GM19351 (cell line): ENCODE results near the gene SLC46A2.

Experiments used
- ATAC-seq: cut with Tn5 transposase; IDR thresholded peaks from one replicate; pipeline ENCODE4 v1.9.1; 2021; ENCODE audit warnings: mild to moderate bottlenecking, moderate library complexity; ENCODE audit not compliant: unreplicated experiment

The SLC46A2 gene

GRCh38 chr9:112861155-112861554, 29.5 kb downstream of the SLC46A2 start:
- no peak for ATAC-seq

- ATAC-seq: no peak
Observed at GRCh38 chr9:112860451-112860850, 30.2 kb downstream of the SLC46A2 start.

DNA sequence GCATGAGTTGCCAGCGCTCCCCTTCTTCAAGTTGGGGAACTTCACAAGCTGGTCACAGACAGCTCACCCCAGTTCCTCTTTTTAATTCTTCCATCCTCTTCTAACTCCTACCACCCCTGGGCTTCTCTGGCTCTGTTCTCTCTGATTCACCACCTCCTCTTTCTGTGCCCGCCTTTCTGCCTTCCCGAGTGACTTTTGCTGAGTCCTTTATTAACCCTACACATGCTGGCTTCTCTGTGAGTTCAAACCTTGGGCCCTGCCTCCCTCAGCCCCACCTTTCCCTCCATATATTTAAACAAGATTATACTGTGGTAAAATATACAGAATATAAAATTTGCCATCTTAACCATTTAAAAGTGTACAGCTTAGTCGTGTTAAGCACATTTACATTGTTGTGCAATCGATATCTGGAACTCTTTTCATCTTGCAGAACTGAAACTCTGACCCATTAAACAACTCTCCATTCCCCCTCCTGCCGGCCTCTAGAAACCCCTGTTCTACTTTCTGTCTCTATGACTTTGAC, 32.0 kb downstream of the SLC46A2 start:
- ATAC-seq: peak; percentile 75

DNA sequence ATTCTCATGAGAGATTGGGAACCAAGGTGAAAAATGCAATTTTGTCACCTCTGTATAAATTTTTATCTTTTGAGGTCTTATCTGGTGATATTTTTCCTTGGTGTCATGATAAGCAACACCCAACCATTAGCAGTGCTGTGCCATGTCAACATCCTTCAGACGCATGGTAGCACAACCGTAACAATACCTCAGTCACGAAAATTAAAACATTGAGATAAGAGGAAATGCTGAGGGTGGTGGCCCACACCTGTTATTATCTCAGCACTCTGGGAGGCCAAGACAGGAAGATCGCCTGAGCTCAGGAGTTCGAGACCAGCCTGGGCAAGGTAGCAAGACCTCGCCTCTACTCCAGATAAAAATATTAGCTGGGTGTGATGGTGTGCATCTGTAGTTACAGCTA, 32.7 kb downstream of the SLC46A2 start:
- no peak for ATAC-seq

DNA sequence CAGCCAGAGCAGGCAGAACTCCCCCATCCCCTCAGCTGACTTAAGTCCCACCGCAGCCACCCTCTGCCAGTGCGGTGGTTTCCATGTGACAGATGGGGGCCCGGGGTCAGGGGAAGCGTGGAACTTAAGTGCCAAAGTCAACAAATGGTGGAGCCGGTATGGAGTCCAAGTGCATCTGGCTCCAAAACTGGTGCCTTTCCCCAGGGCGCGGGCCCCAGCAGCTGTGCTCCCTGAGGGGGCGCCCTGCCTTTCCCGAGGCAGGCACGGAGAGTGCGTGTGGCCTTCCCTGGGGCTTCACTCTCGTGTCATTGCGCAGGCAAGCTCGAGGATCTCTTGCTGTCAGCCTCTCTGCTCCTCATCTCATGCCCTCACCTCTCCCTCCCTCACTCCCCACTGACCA, 33.8 kb downstream of the SLC46A2 start:
- ATAC-seq: no peak

DNA sequence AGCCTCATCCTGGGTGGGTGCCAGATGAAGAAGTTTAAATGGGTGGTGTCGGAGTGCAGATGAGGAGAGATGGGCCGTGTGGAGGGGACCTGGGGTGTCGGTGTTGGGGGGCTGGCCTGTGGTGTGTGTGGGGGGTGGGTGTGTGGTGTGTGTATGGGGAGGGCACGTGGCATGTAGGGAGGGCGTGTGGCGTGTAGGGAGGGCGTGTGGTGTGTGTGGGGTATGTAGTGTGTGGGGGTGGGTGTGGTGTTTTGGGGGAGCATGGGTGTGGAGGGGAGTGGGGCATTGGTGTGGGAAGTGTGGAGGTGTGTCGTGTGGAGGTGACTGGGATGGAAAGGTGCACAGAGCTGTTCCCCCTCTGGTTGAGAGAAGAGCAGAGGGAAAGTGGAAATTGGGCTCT, 34.5 kb downstream of the SLC46A2 start:
- ATAC-seq: no peak

DNA sequence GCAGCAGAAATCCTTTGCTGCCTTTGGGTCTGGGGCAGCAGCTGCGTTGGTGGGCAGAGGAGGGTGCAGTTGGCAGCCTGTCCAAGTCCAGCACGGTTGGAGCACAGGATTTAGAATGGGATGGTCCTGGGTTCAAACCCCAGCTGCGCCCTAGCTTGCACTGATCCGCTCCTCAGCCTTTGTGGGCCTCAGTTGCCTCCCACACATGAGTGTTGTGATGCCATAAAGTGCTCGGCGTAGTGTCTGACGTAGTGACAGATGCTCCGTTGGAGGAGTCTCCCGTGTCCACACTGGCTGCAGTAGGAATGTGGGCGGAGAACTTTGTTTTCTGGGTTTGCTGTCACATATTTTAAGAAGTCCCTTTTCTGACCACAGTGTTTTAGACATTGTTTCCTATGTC, 36.0 kb downstream of the SLC46A2 start:
- ATAC-seq: no peak

- no peak for ATAC-seq
Observed at GRCh38 chr9:112853882-112854585, 36.6 kb downstream of the SLC46A2 start.

GRCh38 chr9:112852741-112853504, 37.8 kb downstream of the SLC46A2 start:
- ATAC-seq: no peak

DNA sequence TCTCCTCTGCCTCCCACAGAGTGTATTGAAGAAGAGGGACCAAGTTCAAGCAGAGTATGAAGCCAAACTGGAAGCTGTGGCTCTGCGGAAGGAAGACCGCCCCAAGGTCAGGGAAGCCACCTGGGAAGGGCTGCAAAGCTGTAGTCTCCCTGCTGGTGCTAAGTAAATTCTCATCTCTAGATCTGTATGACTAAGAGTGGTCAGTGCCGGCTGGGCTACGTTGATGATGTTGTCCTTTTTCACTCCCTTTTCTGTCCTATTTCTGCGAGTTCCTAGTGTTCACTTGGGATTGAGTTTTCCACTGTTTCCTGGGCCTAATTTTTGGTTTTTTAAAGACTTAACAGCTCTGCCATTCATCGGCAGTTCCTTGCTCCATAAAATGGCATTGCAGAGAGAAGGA, 39.8 kb downstream of the SLC46A2 start:
- no peak for ATAC-seq

- ATAC-seq: no peak
Observed at GRCh38 chr9:112849363-112849922, 41.2 kb downstream of the SLC46A2 start.

DNA sequence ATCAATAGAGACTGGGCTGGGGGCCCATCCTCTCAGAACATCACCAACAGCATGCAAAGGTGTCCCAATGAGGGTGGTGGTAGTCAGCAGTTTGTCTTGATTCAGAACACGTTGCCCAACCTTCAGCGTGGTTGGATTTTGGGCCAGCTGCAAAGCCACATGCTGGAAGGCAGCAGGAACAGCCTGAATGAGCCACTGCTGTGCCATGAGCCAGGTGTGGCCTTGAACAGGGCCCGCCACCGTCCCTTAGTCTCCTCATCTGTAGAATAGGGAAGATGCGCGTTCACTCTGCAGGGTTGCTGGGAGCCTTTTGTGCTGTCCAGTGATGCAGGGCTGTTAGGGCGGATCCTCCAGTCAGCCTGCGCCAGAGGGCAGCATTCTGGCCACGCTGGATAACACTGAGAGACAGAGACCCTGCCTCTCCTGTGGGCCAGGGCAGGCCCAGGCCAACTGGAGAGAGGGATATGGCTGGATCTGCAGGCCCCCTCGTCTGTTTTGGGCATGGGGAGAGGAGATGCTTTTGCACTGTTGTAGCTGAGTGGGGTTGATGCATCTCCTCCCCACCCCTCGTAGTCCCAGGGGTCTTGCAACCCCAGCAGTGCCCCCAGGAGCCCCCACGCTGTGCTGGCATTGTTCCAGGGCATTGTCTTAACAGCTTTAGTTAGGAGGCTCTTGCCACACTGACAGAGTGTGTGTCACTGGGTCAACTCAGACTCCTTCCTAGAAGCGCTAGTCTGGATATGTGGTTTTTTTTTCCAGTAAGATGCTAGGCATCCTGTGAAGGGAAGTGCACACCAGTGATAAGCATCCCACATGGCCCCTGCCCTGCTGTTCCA, 42.1 kb downstream of the SLC46A2 start:
- no peak for ATAC-seq

GRCh38 chr9:112846528-112847488, 43.9 kb downstream of the SLC46A2 start:
- no peak for ATAC-seq

GRCh38 chr9:112844771-112845542, 45.7 kb downstream of the SLC46A2 start:
- ATAC-seq: peak; percentile 91

GRCh38 chr9:112842555-112842954, 48.1 kb downstream of the SLC46A2 start:
- no peak for ATAC-seq

DNA sequence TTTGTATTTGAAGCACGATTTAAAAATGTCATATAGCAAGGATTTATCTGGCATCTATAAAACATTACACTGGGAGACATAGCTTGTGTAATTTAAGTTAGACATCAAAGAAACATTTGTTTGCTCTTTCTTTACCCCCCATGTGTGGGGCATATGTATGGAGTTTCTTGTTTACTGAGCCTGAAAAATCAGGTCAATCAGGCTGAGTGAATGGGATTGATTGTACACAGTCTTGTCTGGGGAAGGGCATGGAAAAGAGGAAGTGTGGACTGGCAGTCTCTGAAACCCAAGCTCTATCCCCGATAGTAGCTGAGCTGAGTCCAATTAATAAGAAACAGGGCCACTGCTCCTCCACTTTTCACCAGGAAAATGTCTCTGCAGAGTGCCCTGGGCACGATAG, 49.4 kb downstream of the SLC46A2 start:
- no peak for ATAC-seq

DNA sequence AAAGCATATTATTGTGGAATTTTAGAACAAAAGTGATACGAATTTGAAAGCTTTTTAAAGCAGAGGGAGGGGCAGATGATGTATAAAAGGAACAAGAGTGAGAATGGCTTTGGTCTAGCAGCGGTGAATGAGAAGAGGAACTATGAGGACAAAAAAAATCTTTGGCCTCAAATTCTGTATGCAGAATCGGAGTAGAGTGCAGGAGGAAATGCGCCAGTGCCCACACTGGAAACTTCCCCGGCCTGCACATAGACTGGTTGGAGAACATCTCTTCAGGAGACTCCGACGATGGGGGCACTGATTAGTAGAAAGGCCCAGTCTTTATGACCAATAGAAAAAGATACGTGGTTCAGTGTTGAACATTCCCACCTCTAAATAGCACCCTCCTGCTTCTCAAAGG, 51.3 kb downstream of the SLC46A2 start:
- no peak for ATAC-seq

GRCh38 chr9:112838342-112838741, 52.3 kb downstream of the SLC46A2 start:
- no peak for ATAC-seq

GRCh38 chr9:112836394-112836793, 54.3 kb downstream of the SLC46A2 start:
- ATAC-seq: no peak
